ENCODE measurements around the gene LYAR. TPM values are rescaled to one million over a fixed set of nuclear protein-coding genes. Genes with fewer than 3 reads are reported as not detected.

LYAR gene
- polyA plus RNA-seq, 3 donors: 12.9 to 22.6 (median 14.9) TPM

GRCh38 chr4:4333265-4333706, 43.3 kb upstream of the LYAR start:
- H3K9me3 Mint-ChIP-seq: peaks cover 0 to 4% (median under 1%) of the 10 kb centered on the region in 7 donors
- Histone ChIP-seq H3K4me2 (replicated peaks; ENCODE audit: extremely low read depth, low read length, poor library complexity, severe bottlenecking) (no peak overlapping the region), H3K4me1 (ENCODE audit: control insufficient read depth in 1 of 2, insufficient read depth in 2 of 2, low read length in 2 of 2) (no peaks in the 10 kb centered on the region), H3K79me2 (ENCODE audit: insufficient read depth, low read length) (no peaks in the 10 kb centered on the region), H3K9me3 (replicated peaks in 1 of 2; ENCODE audit: control insufficient read depth in 1 of 2, insufficient read depth in 1 of 2, low read length in 2 of 2) (no peaks in the 10 kb centered on the region), H3K4me3 (replicated peaks in 1 of 3; ENCODE audit: low read depth in 2 of 3, low read length in 3 of 3) (no peak overlapping the region), H4K20me1 (ENCODE audit: insufficient read depth, low read length) (no peaks in the 10 kb centered on the region), H3K27me3 (ENCODE audit: control insufficient read depth in 2 of 2, insufficient read depth in 2 of 2, low read length in 2 of 2) (no peaks in the 10 kb centered on the region), H3K36me3 (replicated peaks in 1 of 2; ENCODE audit: control insufficient read depth in 1 of 2, insufficient read depth in 2 of 2, low read length in 2 of 2) (no peaks in the 10 kb centered on the region), H3K27ac (ENCODE audit: low read depth in 1 of 2, low read length in 2 of 2) (no peak overlapping the region), H2AFZ (ENCODE audit: insufficient read depth, low read depth, low read length, poor library complexity, severe bottlenecking) (peak overlapping the region; percentile 29), H3K9ac (ENCODE audit: insufficient read depth, low read length, poor library complexity, severe bottlenecking) (no peak overlapping the region)
- H3K4me3 Mint-ChIP-seq: no peak overlapping the region
- H3K27ac Mint-ChIP-seq: no peak overlapping the region
- no peak for DNase-seq
- peaks cover 2 to 11% (median 5%) of the 10 kb centered on the region in 3 donors for H3K27me3 Mint-ChIP-seq (ENCODE audit: low read depth in 3 of 3)
- intact Hi-C loops (cut with micrococcal nuclease): no loop called here
- no peaks in the 10 kb centered on the region for H3K36me3 Mint-ChIP-seq
- H3K4me1 Mint-ChIP-seq: peaks cover 2% of the 10 kb centered on the region
- WGBS (ENCODE audit: insufficient coverage): 37% methylated on average over 10 of the region's 11 CpGs
- TF ChIP-seq CTCF (IDR thresholded peaks at IDR 0.05): no peak

- Histone ChIP-seq H3K4me3 (replicated peaks in 1 of 3; ENCODE audit: low read depth in 2 of 3, low read length in 3 of 3) (no peak overlapping the region), H3K27ac (ENCODE audit: low read depth in 1 of 2, low read length in 2 of 2) (no peak overlapping the region), H3K4me1 (ENCODE audit: control insufficient read depth in 1 of 2, insufficient read depth in 2 of 2, low read length in 2 of 2) (no peaks in the 10 kb centered on the region), H3K9ac (ENCODE audit: insufficient read depth, low read length, poor library complexity, severe bottlenecking) (no peak overlapping the region), H3K9me3 (replicated peaks in 1 of 2; ENCODE audit: control insufficient read depth in 1 of 2, insufficient read depth in 1 of 2, low read length in 2 of 2) (no peaks in the 10 kb centered on the region), H3K4me2 (replicated peaks; ENCODE audit: extremely low read depth, low read length, poor library complexity, severe bottlenecking) (no peak overlapping the region), H3K27me3 (ENCODE audit: control insufficient read depth in 2 of 2, insufficient read depth in 2 of 2, low read length in 2 of 2) (no peaks in the 10 kb centered on the region), H3K79me2 (ENCODE audit: insufficient read depth, low read length) (no peaks in the 10 kb centered on the region), H4K20me1 (ENCODE audit: insufficient read depth, low read length) (no peaks in the 10 kb centered on the region), H2AFZ (ENCODE audit: insufficient read depth, low read depth, low read length, poor library complexity, severe bottlenecking) (no peak overlapping the region), H3K36me3 (replicated peaks in 1 of 2; ENCODE audit: control insufficient read depth in 1 of 2, insufficient read depth in 2 of 2, low read length in 2 of 2) (no peaks in the 10 kb centered on the region)
- no peak for DNase-seq
- intact Hi-C loops (cut with micrococcal nuclease): no loop called here
- Mint-ChIP-seq H3K36me3 (no peaks in the 10 kb centered on the region), H3K27me3 (ENCODE audit: low read depth in 3 of 3) (peaks cover 2 to 12% (median 5%) of the 10 kb centered on the region in 3 donors), H3K4me1 (peaks cover 2% of the 10 kb centered on the region), H3K9me3 (peaks cover 0 to 6% (median 3%) of the 10 kb centered on the region in 7 donors), H3K27ac (no peak overlapping the region), H3K4me3 (no peak overlapping the region)
- WGBS (ENCODE audit: insufficient coverage): 57% methylated on average over 1 of the region's 3 CpGs
- no peak for TF ChIP-seq CTCF (IDR thresholded peaks at IDR 0.05)
These were observed 42.6 kb upstream of the LYAR start for GRCh38 chr4:4332529-4332928.

All from CD14-positive monocyte (primary cell).